ENCODE measurements around the gene MNX1.

Gene MNX1

GRCh38 chr7:157032644-157033482, 22.4 kb upstream of the MNX1 start:
- DNase-seq, result no peak

- DNase-seq, result no peak
Measured at GRCh38 chr7:157032128-157032527, 21.7 kb upstream of the MNX1 start.

GRCh38 chr7:157028199-157028903, 17.9 kb upstream of the MNX1 start:
- DNase-seq, result no peak

DNA sequence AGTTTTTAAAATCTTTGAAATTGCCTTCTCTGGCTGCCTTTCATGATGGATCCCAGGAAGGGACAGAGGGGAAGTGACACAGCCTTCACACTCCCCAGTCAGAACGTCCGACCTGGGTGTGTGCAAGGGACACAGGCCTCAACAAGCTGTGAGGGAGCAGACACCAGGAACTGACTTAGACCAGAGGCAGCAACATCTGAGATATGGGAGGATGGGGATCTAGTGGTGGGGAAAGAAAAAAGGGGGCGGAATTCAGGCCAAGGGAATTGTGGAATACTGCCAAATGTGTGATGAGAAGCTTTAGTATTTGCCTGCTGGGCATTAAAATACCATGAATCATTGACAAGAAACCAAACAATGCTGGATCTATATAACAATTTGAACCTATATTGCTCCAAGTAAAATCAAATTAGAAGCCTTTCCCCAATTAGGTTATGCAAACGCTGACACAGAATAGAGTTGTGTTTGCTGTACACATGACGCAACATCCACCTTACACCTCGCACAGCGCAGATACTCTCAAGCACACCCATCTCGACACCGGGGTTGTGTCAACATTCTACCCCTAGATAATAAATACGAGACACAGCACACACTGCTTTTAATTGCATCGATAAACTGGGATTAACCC, 17.2 kb upstream of the MNX1 start:
- DNase-seq, result no peak

DNA sequence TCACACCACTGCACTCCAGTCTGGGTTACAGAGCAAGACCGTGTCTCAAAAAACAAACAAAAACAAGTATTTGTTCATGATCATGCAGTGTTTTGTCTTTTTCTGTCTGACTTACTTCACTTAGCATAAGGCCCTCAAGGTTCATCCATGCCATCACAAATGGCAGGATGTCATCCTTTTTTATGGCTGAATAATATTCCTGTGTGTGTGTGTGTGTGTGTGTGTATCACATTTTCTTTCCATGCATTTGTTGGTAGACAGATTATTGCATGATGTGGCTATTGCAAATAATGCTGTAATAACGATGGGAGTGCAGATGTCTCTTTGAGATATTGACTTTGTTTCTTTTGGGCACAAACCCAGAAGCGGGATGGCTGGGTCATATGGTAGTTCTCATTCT, 14.3 kb upstream of the MNX1 start:
- no peak for DNase-seq

DNA sequence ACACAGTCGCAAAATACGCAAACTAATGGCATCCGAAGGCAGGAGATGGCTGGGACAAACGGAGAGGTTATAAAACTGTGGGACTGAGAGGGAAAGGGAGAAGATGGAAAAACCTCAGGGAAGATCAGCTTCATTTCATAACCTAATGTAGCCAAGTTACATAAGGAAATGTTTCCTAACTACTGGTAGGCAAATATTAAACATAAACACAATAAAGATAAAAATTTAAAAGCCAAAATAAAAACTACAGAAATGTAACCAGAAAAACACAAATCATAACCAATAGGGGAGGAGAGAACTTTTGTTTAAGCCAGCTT, 13.1 kb upstream of the MNX1 start:
- no peak for DNase-seq

DNA sequence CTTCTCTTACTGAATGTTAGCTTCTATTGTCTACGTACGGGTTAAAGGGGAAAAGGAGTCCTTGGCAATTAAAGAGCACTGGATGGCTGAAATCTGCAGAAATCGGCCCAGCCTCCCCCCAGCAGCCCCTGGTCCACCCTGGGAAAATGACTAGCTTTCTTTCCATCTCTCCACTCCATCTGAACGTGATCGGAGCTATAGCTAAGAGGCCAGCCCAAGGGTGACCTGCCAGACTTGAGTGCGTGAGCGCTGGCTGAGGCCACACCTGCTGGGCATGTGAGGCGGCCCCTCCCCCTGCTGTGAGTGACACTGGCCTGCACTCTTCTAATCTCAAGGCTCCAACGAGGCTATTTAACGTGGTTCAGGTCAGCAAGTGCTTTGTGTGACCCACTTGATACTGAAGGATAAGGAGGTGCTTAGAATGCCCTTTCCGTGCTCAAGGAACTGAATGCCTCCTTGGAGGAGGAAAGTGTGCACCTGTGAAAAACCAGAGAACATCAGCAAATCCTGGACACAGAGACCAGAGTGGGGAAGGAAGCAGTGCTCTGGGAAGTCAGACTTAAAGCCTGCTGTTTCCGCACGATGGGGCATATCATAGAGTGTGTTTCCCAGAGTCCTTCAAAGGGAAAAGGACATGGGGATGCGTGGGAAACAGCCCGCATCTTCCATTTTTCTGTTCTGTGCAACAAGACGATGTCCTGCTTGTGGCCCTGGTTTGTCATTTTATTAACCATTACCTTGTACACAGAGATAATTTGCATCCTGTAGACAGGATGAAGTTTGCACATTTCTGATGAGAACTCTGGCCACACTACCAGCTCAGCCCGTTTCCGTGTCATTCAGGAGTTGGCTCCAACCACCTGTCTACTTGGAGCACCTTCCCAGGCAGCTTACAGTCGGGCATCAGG, 12.5 kb upstream of the MNX1 start:
- no peak for DNase-seq

DNA sequence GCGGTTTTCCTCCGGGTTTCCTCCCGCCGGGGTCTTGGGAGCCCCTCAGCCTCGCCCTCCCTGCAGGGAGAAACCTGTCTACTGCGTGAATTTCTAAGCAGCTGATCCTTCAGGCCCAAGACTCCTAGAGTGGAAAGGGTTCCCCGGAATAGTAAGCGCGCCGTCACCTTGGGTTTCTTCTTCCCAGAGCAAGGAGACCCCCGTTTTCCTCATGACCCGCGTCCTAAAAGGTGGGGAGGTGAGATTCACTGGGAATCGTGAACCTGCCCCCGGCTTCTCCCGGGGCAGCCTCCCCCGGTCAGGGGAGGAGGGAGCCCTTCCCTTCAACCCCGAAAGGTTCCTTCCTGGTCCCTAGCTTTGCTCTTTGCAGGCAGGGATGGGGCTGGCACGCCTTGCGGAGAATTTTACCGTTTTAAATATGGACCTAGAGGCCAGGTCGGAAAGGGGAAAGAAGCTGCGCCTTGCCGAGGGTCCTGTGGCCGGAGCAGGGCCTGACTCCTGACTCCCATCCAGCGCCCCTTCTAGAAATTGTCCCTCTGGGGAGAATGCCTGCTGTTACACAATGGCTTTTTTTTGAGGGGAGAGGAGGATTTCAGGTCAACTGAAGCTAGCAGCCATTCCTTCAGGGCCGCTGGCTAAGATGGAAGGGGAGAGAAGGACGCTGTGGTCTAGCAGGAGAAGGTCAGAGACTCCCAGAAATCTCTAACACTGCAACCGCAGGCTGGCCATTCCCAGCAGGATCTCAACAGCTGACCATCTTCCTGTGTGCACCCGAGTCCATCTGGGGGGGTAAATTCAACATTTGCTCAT, 11.6 kb upstream of the MNX1 start:
- DNase-seq, result no peak

GRCh38 chr7:157021071-157021870, 10.8 kb upstream of the MNX1 start:
- DNase-seq, result no peak

DNA sequence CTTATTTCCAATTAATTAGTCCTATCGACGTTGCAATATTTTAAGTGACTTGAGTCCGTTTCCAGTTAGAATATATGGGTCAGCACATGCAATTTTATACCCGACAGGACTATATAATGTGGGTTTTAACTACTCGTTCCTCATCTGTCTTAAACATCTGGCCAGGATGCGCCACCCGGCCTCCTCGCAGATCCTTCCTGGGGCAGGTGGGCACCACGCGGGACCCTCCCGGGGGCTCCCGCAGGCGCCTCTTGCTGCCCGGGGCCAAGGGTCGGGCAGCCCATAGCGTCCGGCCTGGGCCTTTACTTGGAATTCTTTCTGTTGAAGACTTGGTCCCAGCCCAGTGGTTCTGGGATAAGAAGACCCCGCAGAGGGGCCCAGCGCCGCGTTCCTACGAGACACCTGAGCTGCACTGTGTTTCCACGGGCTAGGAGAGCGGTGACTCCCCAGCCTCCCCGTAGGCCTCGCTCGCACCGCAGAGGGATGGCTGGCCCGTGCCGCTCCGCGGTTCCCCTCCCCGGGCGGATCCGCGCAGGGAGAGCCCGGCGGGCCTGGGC, 10.1 kb upstream of the MNX1 start:
- DNase-seq, result no peak

DNA sequence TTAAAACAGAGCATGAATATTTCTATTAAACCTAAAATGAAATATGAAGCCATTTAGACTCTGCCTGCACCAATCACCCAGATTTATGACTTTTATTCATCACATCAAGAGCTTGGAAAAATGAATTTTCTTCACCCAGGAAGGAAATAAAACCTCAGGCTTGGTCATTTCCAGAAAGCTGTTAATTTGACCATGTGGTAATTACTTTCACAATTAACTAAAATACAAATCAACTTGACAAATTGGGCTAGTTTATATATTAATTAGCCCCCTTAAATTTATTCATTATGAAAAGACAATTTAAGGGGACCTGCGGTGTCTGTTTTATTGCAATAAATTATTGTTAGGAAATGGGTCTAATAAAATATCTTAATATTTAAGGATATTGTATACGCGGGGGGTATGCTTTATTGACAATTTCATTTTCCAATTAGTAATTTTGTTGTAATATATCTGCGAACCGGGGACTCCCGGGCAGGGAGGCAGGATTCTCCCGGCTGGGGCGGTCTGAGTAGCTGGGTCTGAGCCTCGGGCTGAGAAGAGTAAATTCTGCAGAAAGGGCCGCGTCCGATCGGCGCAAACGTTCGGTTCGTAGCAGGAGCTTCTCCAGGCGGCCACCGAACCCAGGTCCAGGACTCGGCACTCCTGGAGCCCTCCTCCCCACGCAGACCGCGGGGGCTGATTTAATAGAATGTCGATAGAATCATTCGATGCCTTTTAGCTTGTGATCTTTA, 9.4 kb upstream of the MNX1 start:
- no peak for DNase-seq

DNA sequence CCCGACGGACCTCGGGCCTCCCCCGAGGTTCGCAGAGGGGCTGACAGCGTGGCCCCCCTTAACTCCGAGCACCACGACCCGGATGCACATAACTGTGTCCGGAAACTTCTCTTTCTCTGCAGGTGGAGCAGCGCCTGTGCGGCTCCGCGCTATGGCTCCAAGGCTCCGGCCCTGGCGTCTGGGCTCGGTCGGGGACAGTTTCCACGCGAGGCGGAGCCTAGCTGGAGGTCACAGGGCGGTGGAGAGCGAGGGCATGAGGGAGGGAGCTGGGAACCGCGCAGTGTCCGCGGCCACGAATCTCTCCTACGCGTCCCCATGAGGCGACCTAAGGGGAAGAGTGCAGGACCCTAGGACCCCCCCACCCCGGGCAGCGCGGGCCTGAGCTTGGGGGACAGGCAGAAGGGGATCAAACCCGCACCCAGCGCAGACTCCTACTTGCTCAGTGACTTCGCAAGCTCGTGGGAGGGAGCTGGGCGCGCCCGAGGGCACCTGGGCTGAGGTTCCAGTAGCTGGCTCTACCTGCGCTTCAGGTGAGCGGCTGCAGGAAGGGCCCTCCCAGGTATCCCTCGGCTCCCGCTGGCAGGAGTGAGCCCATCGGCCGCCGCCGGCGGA, 8.6 kb upstream of the MNX1 start:
- DNase-seq, result no peak

DNA sequence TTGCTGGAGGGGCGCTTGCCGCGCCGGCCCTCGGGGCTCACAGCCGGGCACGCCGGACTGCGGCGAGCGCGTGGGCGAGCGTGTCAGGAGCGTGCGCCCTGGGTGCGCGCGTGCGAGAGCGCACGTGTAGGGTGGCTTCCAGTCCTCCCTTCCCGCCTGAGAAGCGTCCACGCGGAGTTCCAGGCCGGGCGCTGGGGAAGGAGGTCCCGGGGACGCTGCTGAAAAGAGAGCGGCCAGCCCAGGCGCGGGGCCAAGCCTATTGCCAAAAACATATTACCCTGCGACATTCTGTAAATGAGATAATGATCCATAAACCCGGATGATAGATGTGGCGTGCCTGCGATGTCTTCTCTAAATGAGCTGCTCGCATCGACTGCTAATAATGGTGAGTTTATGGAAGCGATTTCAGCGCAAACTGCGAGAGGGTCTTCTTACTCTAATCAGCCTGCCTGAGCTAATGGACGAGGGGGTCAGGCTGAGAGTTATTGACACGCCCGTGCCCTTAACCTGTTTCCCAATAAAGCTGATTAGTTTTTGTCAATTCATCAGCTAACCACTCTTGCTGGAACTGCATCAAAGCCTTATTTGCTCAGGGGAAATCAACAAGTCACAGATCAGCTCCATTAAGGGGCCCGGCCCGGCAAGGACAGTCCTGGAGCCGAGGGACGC, 8.0 kb upstream of the MNX1 start:
- DNase-seq, result no peak

DNA sequence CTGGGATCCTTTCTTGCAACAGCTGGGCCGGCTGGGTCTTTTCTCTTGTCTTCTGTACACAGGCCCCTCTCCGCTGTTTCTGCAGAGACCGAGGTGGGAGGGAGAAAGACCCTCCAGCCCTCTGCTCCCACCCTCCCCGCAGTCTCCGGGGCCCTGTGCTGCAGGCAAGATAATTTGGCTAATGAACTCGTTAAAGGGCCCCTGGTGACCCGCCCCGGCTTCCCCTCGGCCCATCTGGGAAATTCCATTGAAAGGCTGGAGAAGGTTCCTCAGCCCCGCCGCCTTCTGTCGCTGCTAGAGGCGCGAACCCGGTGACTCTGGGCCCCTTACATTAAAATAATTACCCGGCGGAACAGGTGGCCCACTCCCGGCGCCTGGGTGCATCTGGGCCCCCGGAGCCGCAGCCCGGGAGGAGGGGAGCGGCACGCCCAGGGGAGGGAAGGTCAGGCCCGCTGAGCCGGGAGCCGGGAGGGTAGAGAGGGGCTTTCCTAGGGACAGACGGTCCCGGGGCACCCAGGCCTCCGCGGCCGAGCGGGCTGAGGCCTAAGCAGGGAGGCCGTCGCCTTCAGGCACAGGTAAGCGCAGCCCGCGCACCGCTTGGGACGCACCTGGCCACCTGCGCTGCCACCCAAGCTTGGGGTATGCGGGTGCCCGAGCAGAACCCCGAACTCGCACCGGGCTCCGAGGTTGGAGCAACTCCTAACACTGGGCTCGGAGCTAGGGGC, 7.3 kb upstream of the MNX1 start:
- no peak for DNase-seq

DNA sequence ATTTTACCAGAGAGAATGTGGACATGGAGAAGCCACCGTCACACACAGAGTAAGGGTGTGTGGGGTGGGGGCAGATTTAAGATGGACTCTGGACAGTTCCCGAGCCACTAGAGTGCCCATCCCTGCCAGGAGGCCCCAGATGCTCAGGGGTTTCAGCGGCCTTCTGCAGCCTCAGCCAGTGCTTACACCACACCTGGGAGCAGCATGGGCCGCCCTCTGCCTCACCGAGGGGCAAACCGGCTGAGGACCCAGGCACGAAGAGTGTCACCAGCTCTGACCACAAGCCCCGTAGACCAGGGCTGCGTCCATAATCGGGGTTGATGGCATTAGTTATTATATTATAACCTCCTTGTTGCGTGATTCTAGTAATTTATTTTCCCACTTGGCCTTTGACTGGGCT, 6.7 kb upstream of the MNX1 start:
- DNase-seq, result no peak

- DNase-seq, result no peak
Measured at GRCh38 chr7:157016352-157017041, 6.0 kb upstream of the MNX1 start.

DNA sequence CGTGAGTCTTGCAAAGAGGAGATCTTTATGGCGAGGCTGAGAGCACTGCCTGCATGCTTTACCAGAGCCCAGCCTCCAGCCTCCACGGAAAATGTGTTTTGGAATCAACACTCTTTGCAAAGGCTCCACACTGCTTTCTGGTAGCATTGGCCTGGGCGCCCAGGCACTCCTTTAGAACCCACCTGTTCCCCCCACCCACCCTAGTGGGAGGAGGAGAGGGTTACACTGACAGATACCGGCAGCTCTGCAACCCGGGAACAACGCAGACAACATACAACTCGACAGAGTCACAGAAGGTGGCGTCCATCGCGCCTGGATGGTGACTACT, 5.5 kb upstream of the MNX1 start:
- DNase-seq, result no peak
